GM18907 (cell line): ENCODE measurements around the gene NAALADL2.
"Not testable (repeated sequence)": the region's sequence is repeated elsewhere in the genome, so short reads cannot be mapped to it uniquely, and the experiment has no call there.

Source experiments
- ATAC-seq: cut with Tn5 transposase; IDR thresholded peaks from one replicate; pipeline ENCODE4 v1.9.1; 2021; ENCODE audit warnings: mild to moderate bottlenecking, moderate library complexity; ENCODE audit not compliant: unreplicated experiment

NAALADL2 gene

DNA sequence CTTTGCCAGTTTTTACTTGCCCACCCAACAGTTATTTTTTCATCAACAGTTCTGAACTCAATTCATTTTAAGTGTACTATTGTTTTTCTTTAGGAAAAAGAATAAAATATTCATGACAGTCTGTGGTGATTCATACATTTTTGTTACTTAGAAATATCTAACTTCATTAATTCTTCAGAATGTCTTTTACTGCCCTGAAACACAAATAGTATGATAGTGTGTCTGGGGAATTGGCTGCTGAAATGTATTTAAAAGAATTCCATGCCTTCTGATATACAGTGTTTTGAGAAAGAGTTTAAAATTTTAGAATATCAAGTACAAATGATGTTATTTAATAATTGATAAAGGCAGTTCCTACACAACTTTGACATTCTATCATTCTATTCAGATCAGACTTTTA lies 854.1 kb downstream of the NAALADL2 start:
- ATAC-seq: no peak

DNA sequence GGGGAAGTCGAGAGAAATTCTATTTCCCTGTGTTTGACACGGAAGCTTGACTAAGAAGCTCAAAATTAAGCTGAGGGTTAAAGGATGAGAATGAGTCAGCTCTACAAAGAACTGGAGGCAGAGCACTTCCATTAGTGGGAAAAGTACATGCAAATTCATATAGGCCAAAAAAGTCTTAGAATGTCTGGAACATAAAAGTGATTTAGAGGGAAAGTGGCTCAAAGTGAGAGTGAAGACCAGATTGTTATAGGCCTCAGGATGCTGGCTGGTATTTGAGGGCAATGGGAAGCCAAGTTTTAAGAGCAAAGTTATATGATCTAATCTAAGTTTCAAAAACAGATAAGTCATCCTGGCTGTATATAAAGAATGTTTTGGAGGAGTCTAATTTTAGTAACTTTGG lies 857.3 kb downstream of the NAALADL2 start:
- no peak for ATAC-seq

DNA sequence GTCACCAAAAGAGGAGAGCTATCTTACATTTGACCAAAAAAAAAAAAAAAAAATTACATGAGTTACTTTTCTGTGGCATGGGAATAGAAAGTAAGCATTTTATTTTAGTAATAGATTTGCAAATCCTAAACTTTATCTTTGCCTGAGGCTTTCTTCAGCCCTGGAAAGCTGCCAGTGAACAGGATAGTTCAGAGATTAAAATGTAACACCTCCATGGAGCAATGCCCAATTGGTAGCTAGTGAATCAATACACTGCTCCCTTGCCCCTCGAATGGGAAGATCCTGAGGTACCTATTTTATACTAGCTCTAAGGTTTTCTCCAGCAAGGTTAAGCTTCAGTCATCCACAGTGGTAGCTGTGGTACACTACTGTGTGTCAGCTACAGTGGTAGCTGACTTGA lies 867.1 kb downstream of the NAALADL2 start:
- no peak for ATAC-seq

DNA sequence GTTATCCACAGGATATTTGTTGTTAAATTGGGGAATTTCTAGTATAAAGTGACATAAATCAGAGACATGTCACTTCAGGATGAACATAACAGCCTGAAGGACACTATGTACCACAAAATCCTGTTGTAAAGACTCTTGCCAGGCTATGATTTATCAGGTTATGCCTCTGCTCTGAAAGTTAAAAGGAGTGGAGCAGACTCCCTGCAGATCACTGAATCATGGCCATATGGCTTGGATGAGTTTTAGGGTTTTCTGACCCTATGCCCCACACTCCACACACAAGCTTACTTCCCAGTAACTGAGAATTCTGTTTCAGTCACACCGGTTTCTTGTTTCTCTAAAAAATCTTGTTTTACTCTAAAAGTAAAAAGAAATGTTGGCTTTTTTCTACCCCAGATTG lies 869.4 kb downstream of the NAALADL2 start:
- no peak for ATAC-seq

DNA sequence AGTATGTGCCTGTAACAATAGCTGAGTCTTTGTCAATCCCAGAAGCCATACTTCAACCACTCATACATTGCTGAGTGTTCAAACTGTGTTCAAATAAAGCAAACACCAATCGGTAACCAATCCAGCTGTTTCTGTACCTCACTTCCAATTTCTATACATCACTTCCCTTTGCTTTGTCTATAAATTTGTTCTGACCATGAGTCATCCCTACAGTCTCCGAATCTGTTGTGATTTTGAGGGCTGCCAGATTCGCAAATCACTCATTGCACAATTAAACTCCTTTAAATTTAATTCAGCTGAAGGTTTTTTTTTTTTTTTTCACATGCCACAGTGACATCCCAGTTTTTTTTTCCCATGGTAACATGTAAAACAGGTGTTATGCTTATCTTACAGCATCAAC lies 870.3 kb downstream of the NAALADL2 start:
- ATAC-seq: no peak

DNA sequence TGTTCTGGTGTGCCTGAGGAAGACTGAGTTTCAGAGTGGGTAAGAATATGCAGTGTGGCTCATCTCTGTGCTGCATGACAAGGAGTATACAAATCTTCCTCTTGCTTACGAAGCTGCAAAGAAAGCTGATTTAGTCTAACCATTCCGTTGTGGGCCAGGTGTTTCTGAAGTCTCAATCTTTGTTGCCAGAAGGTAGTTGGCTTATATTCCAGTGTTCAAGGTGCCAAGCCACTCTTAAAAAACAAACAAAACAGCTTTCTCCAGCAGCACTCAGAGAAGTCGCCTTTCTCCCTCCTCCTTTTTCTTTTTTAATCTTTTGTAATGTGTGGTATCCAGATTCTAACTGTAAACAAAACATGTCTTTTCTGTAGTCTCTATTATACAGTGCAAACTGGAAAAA lies 872.4 kb downstream of the NAALADL2 start:
- no peak for ATAC-seq

DNA sequence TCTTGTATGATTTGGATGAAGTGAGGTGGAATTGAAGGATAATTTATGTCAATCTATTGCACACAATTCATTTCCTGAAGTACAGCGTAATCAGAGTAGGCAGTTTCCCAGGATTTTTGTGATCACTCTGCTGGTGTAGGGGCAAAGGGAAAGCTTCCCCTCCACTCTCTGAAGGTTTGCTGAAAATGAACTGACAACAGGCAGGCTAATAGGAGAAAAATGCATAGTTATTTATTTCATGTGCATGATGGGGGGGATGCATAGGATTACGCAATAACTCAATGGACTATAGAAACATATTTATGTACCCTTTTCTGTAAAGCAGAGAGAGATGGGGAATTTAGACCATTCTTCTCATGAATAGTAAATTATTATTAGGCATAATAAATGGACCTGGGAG lies 872.9 kb downstream of the NAALADL2 start:
- no peak for ATAC-seq

DNA sequence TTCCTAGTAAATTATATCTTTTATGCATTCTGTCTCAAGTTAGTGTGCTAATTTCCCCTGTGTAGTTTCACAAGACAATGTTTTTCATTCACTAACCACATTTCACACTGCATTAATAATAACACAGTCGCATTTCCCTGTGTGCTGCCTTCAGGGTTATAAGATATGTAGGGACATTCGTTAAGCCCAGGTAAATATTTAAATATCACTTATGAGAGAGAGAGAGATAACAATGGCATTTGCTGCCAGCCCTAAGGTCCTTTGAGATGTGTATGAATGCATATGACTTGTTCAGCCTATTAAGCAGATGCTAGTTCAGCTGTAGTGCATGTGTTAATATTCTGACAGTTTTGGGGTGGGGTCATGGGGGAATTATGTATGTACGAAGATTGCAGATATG lies 876.7 kb downstream of the NAALADL2 start:
- ATAC-seq: no peak

DNA sequence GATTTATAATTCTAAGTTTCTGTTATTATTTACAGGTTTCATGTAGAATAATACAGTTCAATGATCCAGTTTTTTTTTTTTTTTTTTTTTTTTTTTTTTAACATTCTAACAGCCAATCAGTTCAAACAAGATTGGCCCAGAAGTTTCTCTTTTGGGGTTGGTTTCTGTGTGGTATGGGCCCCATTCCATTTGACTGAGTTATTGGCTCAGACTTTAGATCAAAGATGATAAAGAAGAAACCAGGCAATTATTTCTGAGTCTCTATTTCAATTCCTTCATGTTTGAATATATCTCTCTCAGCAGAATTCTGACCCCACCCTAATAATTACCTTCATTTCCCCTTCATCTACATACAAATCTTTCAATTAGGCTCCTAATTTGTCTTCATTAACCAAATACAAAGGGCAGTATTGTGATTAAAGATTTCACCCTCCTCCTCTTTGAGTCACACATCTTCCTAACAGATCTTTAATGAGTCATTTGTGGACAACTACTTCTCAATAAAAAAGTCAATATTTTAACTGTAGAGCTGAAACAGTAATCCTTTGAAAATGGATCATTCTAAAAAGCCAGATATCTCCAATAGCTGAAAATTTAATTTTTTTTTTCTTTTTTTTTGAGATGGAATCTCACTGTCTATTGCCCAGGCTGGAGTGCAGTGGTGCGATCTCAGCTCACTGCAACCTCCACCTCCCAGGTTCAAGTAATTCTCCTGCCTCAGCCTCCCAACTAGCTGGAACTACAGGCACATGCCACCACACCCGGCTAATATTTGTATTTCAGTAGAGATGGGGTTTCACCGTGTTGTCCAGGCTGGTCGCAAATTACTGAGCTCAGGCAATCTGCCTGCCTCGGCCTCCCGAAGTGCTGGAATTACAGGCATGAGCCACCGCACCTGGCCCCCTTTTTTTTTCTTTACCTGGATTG lies 878.8 kb downstream of the NAALADL2 start:
- ATAC-seq: no peak

DNA sequence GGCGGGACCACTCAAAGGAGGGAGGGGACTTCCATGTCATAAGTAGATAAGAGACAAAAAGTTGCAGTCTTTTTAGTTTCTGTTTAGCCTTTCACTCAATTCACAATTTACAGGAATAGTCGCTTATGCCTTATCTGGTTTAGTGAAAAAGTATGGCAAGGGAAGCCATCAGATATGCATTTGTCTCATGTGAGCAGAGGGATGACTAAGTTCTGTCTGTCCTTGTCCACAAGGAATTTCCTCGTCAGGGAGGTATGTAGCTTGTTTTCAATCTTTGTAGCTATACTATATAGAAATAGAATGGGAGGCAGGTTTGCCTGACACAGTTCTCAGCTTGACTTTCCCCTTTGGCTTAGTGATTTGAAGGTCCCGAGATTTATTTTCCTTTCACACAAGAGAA lies 882.8 kb downstream of the NAALADL2 start:
- ATAC-seq: no peak

DNA sequence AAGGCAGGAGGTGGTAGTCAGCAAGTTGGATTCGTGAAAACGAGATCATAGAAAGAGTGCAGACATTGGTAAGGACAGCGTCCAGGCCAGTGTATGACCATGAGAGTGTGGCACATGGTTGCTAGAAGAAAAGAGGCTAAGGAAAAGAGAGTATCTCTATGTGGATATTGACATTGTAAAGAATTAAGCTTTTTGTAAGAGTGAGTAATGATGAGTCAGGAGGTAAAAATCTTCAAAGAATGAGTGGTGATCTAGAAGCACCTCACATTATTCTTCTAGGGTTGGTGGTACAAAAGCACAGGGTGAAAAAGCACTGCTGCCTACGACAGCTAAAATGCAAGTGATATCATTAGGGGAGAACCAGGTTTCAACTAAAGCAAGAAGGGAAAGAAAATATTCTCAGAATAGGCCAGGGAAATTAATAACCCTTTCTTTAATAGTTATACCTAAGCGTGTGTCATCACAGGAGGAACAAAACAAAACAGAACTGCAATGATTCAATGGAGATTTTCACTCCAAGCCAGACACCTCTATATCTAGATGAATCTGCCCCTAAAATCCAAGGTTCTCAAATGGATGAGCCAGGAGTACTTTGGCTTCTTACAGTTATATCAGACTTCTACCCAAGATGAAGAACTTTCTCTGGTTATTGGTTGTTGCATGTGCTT lies 884.7 kb downstream of the NAALADL2 start:
- no peak for ATAC-seq

DNA sequence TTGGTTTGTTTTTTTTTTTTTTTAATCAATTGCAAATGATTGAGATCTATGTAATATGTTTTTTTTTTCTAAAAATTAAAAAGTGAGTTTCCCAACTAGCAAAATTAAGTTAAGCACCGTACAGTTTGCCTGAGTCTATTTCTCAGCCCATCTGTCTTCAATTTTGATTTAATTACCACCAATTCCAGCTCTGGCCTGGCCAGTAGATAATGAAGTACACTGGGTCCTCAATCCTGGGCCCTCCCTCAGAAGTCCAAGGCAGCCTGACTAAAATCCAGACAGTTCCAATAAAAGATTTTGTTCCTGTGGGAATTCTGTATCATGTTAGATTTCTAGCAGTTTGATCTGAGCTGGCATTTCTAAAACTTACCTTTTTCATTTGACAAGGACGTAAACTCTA lies 887.2 kb downstream of the NAALADL2 start:
- no peak for ATAC-seq

DNA sequence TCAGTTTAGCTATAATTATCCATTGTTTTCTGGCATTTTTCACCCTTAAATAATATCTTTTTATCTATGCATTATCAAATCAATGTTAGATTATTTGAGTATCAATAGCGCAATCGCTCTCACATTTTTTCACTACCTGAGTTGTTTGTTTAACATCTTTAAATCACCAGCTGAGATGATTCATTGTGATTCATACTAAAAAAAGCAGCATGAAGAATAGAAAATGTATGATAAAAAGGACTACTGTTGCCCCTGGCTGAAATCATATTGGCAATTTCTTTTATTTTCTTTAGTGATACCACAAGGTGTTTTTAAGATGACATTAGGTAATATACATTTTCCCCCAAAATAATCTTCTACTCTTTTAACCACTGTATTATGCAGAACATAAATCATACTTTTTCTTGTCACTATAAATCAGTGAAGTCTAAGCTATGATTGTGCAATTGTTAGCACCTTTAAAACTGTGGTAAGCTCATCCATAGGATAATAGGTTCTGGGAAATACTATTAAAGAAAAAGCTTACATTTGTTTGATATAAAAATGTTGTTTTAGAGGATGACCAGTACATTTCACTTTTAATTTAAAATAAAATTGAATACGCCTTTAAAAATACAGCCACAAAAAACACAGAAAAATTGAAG lies 889.1 kb downstream of the NAALADL2 start:
- no peak for ATAC-seq

DNA sequence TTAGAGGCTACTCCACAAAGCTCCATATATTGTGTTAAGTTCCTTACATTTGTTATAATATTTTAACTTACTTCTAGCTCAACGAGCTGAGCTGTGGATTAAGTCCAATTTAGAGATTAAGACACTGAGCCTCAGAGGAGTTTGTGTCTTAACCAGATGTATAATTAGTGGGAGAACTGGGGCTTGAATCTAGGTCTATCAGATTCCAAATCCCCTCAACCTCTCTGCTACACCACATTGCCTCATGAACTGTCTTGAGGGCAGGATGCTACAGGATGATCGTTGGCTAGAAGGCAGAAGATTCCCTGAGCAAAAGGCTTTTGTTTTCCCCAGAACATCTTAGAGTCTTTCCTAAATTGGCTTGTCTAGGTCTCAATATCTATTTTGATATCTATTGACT lies 890.8 kb downstream of the NAALADL2 start:
- no peak for ATAC-seq

DNA sequence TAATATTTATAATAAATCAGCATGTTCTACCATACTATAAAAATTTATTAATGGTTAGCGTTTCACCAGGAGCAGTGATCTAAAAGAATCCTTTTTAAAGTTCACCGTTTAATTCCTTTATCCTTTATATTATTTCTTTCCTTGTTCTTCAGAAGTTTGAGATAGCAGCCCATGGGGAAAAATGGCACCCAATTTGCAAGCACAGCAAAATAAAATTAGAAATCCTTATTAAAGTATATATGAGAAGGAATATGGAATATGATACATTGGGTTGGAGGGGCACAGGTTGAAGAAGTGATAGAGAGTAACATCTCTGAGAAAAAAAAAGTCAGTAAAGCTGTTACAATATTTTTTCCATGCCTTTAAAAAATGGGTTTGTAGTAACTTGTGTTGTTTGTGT lies 892.0 kb downstream of the NAALADL2 start:
- no peak for ATAC-seq

DNA sequence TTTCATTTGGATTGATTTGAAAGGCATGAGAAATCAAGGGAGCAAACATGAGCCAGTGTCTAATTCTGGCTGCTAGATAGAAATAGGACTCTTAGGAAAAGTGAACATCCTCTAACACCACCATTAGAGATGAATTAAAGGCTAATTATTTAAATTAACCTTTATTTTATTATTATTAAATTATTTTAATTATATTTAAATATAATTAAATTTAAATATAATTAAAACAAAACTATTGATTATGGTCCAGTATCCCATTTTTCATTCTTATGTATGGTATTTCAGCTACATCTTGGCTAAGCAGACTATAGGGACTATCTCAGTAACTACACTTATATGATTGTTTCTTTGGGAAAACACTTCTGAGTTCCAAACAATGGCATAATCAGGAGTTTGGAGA lies 904.8 kb downstream of the NAALADL2 start:
- no peak for ATAC-seq

DNA sequence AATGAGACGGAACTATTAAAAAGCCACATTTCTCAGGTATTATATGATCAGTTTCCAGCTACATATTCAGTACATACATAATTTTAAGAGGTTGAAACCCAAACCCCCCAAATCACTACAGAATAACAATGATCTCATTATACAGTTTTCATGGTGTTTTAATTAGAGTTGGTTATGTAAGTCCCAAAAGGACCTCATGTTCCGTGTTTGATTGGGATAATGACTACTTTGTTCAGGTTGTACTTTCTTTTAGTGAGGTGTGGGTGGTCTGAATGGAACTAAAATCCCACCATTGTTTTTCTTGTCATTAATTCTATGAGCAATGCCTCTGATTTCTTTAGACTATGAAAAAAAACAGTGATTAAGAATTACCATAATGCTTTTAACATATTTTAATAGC lies 905.6 kb downstream of the NAALADL2 start:
- no peak for ATAC-seq

DNA sequence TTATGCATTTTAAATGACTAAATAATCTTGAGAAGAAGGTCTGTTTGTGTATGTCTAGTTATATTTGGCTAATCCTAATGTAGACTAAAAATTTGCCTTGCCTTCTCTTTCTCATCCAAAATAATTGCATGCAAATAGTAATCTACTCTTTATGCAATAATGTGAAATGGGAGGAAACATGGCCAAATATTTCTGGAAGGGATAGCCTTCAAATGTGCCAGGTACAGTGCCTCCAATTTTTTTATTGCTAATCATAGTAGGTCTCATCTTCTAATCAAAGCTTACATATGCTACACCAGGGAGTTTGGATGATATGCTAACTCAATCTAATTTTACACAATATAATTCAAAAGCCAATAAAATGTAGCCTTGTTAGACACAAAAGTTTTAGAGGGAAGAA lies 911.3 kb downstream of the NAALADL2 start:
- no peak for ATAC-seq

DNA sequence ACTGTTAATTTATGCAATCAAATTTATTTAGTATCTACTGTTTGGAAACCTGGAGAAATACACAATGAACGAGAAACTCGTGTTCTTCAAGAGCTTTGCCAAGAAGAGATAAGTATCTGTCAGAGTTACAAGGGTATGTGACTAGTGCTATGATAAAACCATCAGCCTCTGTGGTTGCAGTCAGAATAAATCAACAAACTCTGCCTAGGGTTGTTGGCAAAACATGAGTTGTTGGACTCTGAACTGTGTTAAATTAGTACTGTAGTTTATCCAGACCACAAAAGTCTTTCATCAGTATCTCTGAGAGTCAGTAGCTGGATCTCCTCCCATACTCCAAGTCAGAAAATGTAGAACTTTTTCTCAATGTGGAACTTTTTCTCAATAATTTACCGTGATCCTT lies 918.4 kb downstream of the NAALADL2 start:
- no peak for ATAC-seq

DNA sequence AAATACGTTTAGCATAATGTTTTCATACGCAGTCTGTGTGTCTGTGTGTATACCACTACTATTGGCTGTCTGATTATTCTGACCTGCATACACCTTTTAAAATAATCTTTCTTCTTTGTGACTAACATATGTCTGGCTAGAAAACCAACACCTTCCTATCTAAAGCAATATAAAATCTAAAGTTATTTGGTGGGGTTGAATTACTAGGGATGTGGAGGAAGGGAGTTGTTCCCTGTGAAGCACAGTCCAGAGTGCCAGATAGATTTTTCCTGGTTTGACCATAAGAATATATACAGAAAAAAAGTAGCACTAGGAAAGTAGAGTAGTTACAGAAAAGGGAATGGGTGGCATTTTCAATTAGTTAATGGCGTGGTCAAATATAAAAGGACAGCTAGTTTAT lies 918.8 kb downstream of the NAALADL2 start:
- no peak for ATAC-seq

DNA sequence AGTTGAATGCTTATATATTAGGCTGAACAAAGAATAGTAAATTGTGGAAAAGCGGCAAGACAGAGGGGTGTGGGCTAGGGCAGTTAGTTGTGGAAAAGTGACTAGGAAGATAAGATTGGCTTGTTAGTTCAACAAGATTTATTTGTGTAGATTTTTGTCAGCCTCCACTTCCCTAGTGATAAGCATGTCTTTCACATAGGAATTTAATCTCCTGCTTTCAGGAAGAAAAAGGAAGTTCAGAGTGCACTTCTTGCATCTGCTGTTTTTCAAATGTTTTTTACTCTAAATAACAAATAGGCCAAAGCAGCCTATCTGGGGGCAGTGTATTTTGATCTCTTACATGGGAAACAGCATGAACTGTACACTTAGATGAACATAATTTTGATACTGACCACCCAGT lies 919.9 kb downstream of the NAALADL2 start:
- no peak for ATAC-seq

DNA sequence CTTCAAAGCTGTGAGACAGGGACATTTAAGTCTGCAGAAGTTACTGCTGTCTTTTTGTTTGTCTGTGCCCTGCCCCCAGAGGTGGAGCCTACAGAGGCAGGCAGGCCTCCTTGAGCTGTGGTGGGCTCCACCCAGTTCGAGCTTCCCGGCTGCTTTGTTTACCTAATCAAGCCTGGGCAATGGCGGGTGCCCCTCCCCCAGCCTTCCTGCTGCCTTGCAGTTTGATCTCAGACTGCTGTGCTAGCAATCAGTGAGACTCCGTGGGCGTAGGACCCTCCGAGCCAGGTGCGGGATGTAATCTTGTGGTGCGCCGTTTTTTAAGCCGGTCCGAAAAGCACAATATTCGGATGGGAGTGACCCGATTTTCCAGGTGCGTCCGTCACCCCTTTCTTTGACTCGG lies 928.0 kb downstream of the NAALADL2 start:
- ATAC-seq: not testable (repeated sequence)
